Subcutaneous abdominal adipose tissue (tissue), 5 donors: Measurements from ENCODE around the gene DENND4A.
A peak's percentile ranks its signal among the peaks of the same experiment; 100 is the strongest.
"Not testable (repeated sequence)": the region's sequence is repeated elsewhere in the genome, so short reads cannot be mapped to it uniquely, and the experiment has no call there.

Experiments used
- H3K27ac ChIP-seq: one replicate; pipeline ENCODE4 v1.7.0; 2013; ENCODE audit warnings: low read depth, mild to moderate bottlenecking, inconsistent platforms, low read length, moderate library complexity
- H3K27me3 ChIP-seq, 5 donors: one replicate each; pipeline ENCODE4 v1.7.0; 2013; ENCODE audit warnings: low read length in 5 of 5, inconsistent platforms in 1 of 5; ENCODE audit not compliant: control insufficient read depth in 5 of 5, insufficient read depth in 4 of 5
- H3K36me3 ChIP-seq, 5 donors: one replicate each; pipeline ENCODE4 v1.7.0; 2013; ENCODE audit warnings: low read length in 5 of 5; ENCODE audit not compliant: control insufficient read depth in 5 of 5, insufficient read depth in 5 of 5
- H3K4me1 ChIP-seq, 5 donors: one replicate each; pipeline ENCODE4 v1.7.0; 2013; ENCODE audit warnings: low read length in 5 of 5, mild to moderate bottlenecking in 3 of 5, moderate library complexity in 1 of 5; ENCODE audit not compliant: control insufficient read depth in 5 of 5, insufficient read depth in 5 of 5
- H3K4me3 ChIP-seq, 5 donors: one replicate each; pipeline ENCODE4 v1.7.0; 2013; ENCODE audit warnings: low read length in 5 of 5, low read depth in 1 of 5
- H3K9ac ChIP-seq, 5 donors: one replicate each; pipeline ENCODE4 v1.7.0; 2013; ENCODE audit warnings: low read length in 5 of 5, mild to moderate bottlenecking in 4 of 5, moderate library complexity in 3 of 5
- H3K9me3 ChIP-seq, 5 donors: one replicate each; pipeline ENCODE4 v1.7.0; 2013; ENCODE audit warnings: low read length in 5 of 5; ENCODE audit not compliant: control insufficient read depth in 5 of 5
- donor health status: healthy.
- donor health status: healthy.
- donor health status: healthy.
- donor health status: healthy.
- donor health status: healthy.

Gene DENND4A

GRCh38 chr15:65618560-65619109, 173.5 kb downstream of the DENND4A start:
- Histone ChIP-seq H3K9me3 (no peaks in the 10 kb centered on the region), H3K27me3 (no peaks in the 10 kb centered on the region), H3K36me3 (peaks cover 0 to 13% (median 0%) of the 10 kb centered on the region in 5 donors), H3K4me1 (no peaks in the 10 kb centered on the region), H3K27ac (no peak overlapping the region), H3K9ac (no peak overlapping the region), H3K4me3 (no peak overlapping the region)

DNA sequence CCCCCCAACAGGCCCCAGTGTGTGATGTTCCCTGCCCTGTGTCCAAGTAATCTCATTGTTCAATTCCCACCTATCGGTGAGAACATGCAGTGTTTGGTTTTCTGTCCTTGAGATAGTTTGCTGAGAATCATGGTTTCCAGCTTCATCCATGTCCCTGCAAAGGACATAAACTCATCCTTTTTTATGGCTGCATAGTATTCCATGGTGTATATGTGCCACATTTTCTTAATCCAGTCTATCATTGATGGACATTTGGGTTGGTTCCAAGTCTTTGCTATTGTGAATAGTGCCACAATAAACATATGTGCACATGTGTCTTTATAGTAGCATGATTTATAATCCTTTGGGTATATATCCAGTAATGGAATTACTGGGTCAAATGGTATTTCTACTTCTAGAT, 176.2 kb downstream of the DENND4A start:
- not testable (repeated sequence) for H3K9me3 ChIP-seq, H3K4me3 ChIP-seq, H3K36me3 ChIP-seq, H3K27ac ChIP-seq, H3K9ac ChIP-seq, H3K27me3 ChIP-seq
- H3K4me1 ChIP-seq = peaks cover 7 to 14% (median 11%) of the 10 kb centered on the region in 5 donors

DNA sequence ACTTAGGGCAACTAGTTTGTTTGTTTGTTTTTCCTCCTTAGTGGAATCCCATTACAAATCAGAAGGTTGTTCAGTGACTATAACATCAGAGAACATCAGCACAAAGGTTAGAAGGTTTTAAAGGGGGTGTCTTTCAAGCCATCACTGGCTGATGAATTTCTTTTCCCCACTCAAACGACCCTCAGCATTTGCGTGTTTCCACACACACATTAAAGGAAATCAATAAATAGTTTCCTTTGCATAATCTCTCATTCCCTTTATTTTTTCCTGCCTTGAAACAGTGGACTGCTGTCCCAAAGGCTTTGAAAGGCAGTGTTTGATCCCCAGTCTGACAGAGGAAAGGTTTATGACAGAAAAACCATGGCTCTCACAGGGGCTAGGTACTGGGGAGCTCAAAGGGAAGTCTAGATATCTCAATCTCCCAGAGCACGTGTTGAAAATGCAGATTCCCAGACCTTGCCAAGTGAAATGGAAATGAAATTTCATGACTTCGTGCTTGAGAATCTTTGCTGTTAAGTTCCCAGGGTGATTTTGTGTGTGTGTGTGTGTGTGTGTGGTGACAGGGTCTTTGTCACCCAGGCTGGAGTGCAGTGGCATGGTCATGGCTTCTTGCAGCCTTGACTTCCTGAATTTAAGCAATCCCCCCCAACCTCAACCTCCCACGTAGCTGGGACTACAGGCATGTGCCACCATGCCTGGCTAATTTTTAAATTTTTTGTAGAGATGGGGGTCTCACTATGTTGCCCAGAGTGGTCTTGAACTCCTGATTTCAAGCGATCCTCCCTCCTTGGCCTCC, 178.9 kb downstream of the DENND4A start:
- Histone ChIP-seq H3K27me3 (no peaks in the 10 kb centered on the region), H3K27ac (no peak overlapping the region), H3K36me3 (no peaks in the 10 kb centered on the region), H3K4me3 (no peak overlapping the region), H3K9ac (no peak overlapping the region), H3K4me1 (peaks cover 10 to 29% (median 25%) of the 10 kb centered on the region in 5 donors), H3K9me3 (no peaks in the 10 kb centered on the region)

- Histone ChIP-seq H3K4me3 (no peak overlapping the region), H3K27ac (no peak overlapping the region), H3K36me3 (no peaks in the 10 kb centered on the region), H3K4me1 (peaks cover 10 to 29% (median 25%) of the 10 kb centered on the region in 5 donors), H3K9me3 (no peaks in the 10 kb centered on the region), H3K27me3 (no peaks in the 10 kb centered on the region), H3K9ac (peak overlapping the region in 2 of 5 donors; percentile 98 to 99)
Observed at GRCh38 chr15:65612616-65612946, 179.5 kb downstream of the DENND4A start.

GRCh38 chr15:65611888-65612615, 180.0 kb downstream of the DENND4A start:
- Histone ChIP-seq H3K9ac (peak overlapping the region; percentile 94 to 100 (median 98)), H3K9me3 (no peaks in the 10 kb centered on the region), H3K27ac (peak overlapping the region; percentile 86), H3K4me3 (peak overlapping the region; percentile 89 to 98 (median 94)), H3K4me1 (peaks cover 10 to 29% (median 25%) of the 10 kb centered on the region in 5 donors), H3K36me3 (peaks cover 0 to 1% (median 0%) of the 10 kb centered on the region in 5 donors), H3K27me3 (no peaks in the 10 kb centered on the region)

DNA sequence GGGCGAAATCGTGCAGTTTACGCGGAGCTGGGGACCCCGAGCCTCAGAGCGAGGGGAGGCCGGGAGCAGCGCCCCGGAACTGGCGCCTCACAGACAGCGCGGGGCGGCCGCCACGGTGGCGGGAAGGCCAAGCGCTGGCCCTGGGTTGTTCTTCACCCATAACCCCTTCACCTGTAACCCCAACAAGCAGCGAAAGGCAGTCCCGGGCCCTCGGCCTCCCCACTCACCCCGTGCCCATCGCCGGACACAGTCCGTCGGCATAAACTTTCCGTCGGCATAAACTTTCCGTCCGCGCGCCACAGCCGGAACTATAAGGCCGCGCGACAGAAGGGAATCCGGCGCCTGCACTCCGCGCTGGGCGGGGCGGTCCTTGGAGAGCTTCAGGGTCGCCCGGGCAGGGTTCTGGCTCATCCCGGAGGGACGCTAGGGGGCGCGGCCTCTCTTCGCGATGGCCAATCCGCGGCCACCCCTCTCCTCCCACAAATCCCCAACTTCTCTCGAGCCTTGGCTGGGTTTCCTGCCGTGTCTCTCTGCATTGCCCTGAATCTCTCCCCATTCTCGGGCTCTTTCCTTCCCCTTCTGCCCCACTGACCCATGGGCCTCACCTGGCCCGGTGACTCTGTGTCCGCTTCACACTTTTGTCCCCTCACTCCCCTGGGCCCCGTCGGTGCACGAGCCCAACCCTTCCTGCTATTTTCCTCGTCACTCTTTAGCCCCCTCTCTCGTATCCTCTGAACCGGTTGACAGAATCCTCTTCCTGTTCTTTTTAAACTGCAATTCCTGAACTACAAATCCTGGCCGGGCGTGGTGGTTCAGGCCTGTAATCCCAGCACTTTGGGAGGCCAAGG, 181.0 kb downstream of the DENND4A start, which contains the start of gene INTS14:
TSS of gene INTS14 (minus strand) at position 261 of the 848 bp plus-strand sequence. CDS start 3,751 bp downstream, outside the sequence.
- peak within 1 kb of the TSS; percentile 86 for H3K27ac ChIP-seq
- H3K36me3 ChIP-seq = peaks cover 0 to 3% (median 0%) of the 10 kb centered on the region in 5 donors
- peak within 1 kb of the TSS; percentile 94 to 100 (median 98) for H3K9ac ChIP-seq
- peaks cover 10 to 29% (median 25%) of the 10 kb centered on the region in 5 donors for H3K4me1 ChIP-seq
- H3K27me3 ChIP-seq = no peaks in the 10 kb centered on the region
- H3K9me3 ChIP-seq = no peaks in the 10 kb centered on the region
- H3K4me3 ChIP-seq = peak within 1 kb of the TSS; percentile 91 to 98 (median 94)
